ENCODE measurements around the gene STXBP5. TPM values are rescaled to one million over a fixed set of nuclear protein-coding genes. Genes with fewer than 3 reads are reported as not detected.
"Not testable (repeated sequence)": the region's sequence is repeated elsewhere in the genome, so short reads cannot be mapped to it uniquely, and the experiment has no call there.

Gene STXBP5
- total RNA-seq, 4 donors from 2014 or later, result 23.7 to 39.1 (median 25.8) TPM

- Histone ChIP-seq H3K9me3 (no peaks in the 10 kb centered on the region), H3K27me3 (no peaks in the 10 kb centered on the region), H3K4me3 (no peak overlapping the region), H3K36me3 (peaks cover 0 to 26% (median 2%) of the 10 kb centered on the region in 3 donors), H3K4me1 (no peaks in the 10 kb centered on the region), H3K27ac (no peak overlapping the region)
- 43 to 60% methylated on average over 4 of the region's 4 CpGs for WGBS, 2 donors
- DNase-seq (ENCODE audit: low spot score in 2 of 2), result no peak
- TF ChIP-seq POLR2A (IDR thresholded peaks at IDR 0.05), result no peak
- TF ChIP-seq, protein P1, sequence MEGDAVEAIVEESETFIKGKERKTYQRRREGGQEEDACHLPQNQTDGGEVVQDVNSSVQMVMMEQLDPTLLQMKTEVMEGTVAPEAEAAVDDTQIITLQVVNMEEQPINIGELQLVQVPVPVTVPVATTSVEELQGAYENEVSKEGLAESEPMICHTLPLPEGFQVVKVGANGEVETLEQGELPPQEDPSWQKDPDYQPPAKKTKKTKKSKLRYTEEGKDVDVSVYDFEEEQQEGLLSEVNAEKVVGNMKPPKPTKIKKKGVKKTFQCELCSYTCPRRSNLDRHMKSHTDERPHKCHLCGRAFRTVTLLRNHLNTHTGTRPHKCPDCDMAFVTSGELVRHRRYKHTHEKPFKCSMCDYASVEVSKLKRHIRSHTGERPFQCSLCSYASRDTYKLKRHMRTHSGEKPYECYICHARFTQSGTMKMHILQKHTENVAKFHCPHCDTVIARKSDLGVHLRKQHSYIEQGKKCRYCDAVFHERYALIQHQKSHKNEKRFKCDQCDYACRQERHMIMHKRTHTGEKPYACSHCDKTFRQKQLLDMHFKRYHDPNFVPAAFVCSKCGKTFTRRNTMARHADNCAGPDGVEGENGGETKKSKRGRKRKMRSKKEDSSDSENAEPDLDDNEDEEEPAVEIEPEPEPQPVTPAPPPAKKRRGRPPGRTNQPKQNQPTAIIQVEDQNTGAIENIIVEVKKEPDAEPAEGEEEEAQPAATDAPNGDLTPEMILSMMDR (IDR thresholded peaks at IDR 0.05), result no peak
- no peak for TF ChIP-seq EP300 (IDR thresholded peaks at IDR 0.05)
These were observed 40.6 kb downstream of the STXBP5 start for GRCh38 chr6:147244832-147245231.

DNA sequence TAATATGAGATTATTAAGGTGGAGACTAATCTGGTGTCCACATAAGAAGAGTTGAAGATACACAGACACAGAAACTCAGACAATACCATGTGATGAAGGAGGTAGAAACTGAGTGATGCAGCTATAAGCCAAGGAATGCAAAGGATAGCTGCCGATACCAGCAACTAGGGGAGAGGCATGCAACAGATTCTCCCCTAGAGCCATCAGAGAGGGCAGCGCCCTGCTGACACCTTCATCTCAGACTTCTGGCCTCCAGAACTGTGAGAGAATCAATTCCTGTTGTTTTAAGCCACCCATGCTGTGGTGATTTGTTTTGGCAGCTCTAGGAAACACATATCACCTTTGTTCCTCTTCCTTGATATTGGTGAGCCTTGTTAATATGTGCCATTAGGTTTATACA lies 41.5 kb downstream of the STXBP5 start:
- peaks cover 0 to 28% (median 0%) of the 10 kb centered on the region in 3 donors for H3K36me3 ChIP-seq
- DNase-seq (ENCODE audit: low spot score in 2 of 2), result no peak
- 88 to 91% methylated on average over 2 of the region's 2 CpGs for WGBS, 2 donors
- no peaks in the 10 kb centered on the region for H3K4me1 ChIP-seq
- H3K9me3 ChIP-seq, result no peaks in the 10 kb centered on the region
- no peaks in the 10 kb centered on the region for H3K27me3 ChIP-seq
- no peak overlapping the region for H3K27ac ChIP-seq
- TF ChIP-seq EP300 (IDR thresholded peaks at IDR 0.05) (no peak), POLR2A (IDR thresholded peaks at IDR 0.05) (no peak)
- TF ChIP-seq, protein P1 (IDR thresholded peaks at IDR 0.05), result no peak
- no peak overlapping the region for H3K4me3 ChIP-seq

- Histone ChIP-seq H3K27me3 (no peaks in the 10 kb centered on the region), H3K4me3 (no peak overlapping the region), H3K27ac (no peak overlapping the region), H3K36me3 (peaks cover 0 to 38% (median 9%) of the 10 kb centered on the region in 3 donors), H3K9me3 (no peaks in the 10 kb centered on the region), H3K4me1 (no peaks in the 10 kb centered on the region)
- no peak for DNase-seq (ENCODE audit: low spot score in 2 of 2)
- 95 to 96% methylated on average over 5 of the region's 5 CpGs for WGBS, 2 donors
- TF ChIP-seq POLR2A (IDR thresholded peaks at IDR 0.05) (no peak), EP300 (IDR thresholded peaks at IDR 0.05) (no peak)
- TF ChIP-seq, protein P1 (IDR thresholded peaks at IDR 0.05), result no peak
These were observed 42.8 kb downstream of the STXBP5 start for GRCh38 chr6:147246853-147247635.

GRCh38 chr6:147248859-147249258 lies 44.6 kb downstream of the STXBP5 start:
- H3K27ac ChIP-seq, result no peak overlapping the region

DNA sequence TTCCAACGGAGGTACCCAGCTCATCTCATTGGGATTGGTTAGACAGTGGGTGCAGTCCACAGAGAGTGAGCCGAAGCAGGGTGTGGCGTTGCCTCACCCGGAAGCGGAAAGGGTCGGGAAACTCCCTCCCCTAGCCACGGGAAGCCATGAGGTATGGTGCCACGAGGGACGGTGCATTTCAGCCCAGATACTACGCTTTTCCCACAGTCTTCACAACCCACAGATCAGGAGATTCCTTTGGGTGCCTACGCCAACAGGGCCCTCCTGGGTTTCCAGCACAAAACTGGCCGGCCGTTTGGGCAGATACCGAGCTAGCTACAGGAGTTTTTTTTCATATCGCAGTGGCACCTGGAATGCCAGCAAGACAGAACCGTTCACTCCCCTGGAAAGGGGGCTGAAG lies 46.9 kb downstream of the STXBP5 start:
- DNase-seq (ENCODE audit: low spot score in 2 of 2), result no peak
- 95 to 97% methylated on average over 16 of the region's 16 CpGs for WGBS, 2 donors

More at GRCh38 chr6:147248859-147249258, 44.6 kb downstream of the STXBP5 start:
- Histone ChIP-seq H3K4me1 (no peaks in the 10 kb centered on the region), H3K9me3 (peaks cover 0 to 4% (median 0%) of the 10 kb centered on the region in 4 donors), H3K36me3 (peaks cover 0 to 28% (median 9%) of the 10 kb centered on the region in 3 donors), H3K27me3 (no peaks in the 10 kb centered on the region), H3K4me3 (no peak overlapping the region)
- TF ChIP-seq EP300 (IDR thresholded peaks at IDR 0.05), result no peak
- TF ChIP-seq, protein P1 (IDR thresholded peaks at IDR 0.05), result no peak
- no peak for TF ChIP-seq POLR2A (IDR thresholded peaks at IDR 0.05)
- WGBS, 2 donors, result 82 to 86% methylated on average over 1 of the region's 1 CpG
- DNase-seq (ENCODE audit: low spot score in 2 of 2), result no peak

GRCh38 chr6:147254929-147255473 lies 50.8 kb downstream of the STXBP5 start:
- not testable (repeated sequence) for H3K9me3 ChIP-seq; H3K4me1 ChIP-seq; DNase-seq (ENCODE audit: low spot score in 2 of 2); H3K27me3 ChIP-seq; H3K4me3 ChIP-seq; H3K27ac ChIP-seq
- WGBS, 2 donors, result 95% methylated on average over 6 of the region's 6 CpGs
- peaks cover 0 to 29% (median 9%) of the 10 kb centered on the region in 3 donors for H3K36me3 ChIP-seq

More for the DNA sequence above, 46.9 kb downstream of the STXBP5 start:
- Histone ChIP-seq H3K27ac (no peak overlapping the region), H3K27me3 (no peaks in the 10 kb centered on the region), H3K9me3 (peaks cover 0 to 4% (median 0%) of the 10 kb centered on the region in 4 donors), H3K4me3 (no peak overlapping the region), H3K36me3 (peaks cover 0 to 24% (median 9%) of the 10 kb centered on the region in 3 donors), H3K4me1 (no peaks in the 10 kb centered on the region)
- TF ChIP-seq POLR2A (IDR thresholded peaks at IDR 0.05) (no peak), EP300 (IDR thresholded peaks at IDR 0.05) (no peak)
- TF ChIP-seq, protein P1 (IDR thresholded peaks at IDR 0.05), result no peak
